AG20443 (cell line): Measurements from ENCODE around the gene BNC2.
A peak's percentile ranks its signal among the peaks of the same experiment; 100 is the strongest.

Experiments
- DNase-seq: peaks from one replicate; pipeline ENCODE4 v3.0.0; 2012; ENCODE audit warnings: low spot score, mixed read lengths

BNC2 gene

GRCh38 chr9:16869882-16870595 lies 431 bp downstream of the BNC2 start:
- peak; percentile 57 for DNase-seq

- no peak for DNase-seq
Observed at GRCh38 chr9:16869131-16869881, 1.2 kb downstream of the BNC2 start.

- DNase-seq, result no peak
Observed at GRCh38 chr9:16868701-16869100, 1.8 kb downstream of the BNC2 start.

- peak; percentile 40 for DNase-seq
Observed at GRCh38 chr9:16867576-16868311, 2.7 kb downstream of the BNC2 start.

GRCh38 chr9:16866587-16866986 lies 3.9 kb downstream of the BNC2 start:
- DNase-seq, result no peak

GRCh38 chr9:16864649-16865434 lies 5.6 kb downstream of the BNC2 start:
- peak; percentile 16 for DNase-seq

- no peak for DNase-seq
Observed at GRCh38 chr9:16848179-16848578, 22.3 kb downstream of the BNC2 start.

- no peak for DNase-seq
Observed at GRCh38 chr9:16846986-16847385, 23.5 kb downstream of the BNC2 start.

- no peak for DNase-seq
Observed at GRCh38 chr9:16846367-16846766, 24.1 kb downstream of the BNC2 start.

GRCh38 chr9:16834817-16835216 lies 35.7 kb downstream of the BNC2 start:
- DNase-seq, result no peak

- no peak for DNase-seq
Observed at GRCh38 chr9:16833296-16833835, 37.1 kb downstream of the BNC2 start.

- no peak for DNase-seq
Observed at GRCh38 chr9:16832101-16832500, 38.4 kb downstream of the BNC2 start.

- DNase-seq, result no peak
Observed at GRCh38 chr9:16830806-16831205, 39.7 kb downstream of the BNC2 start.

- peak; percentile 59 for DNase-seq
Observed at GRCh38 chr9:16828340-16829281, 41.9 kb downstream of the BNC2 start.

- peak; percentile 49 for DNase-seq
Observed at GRCh38 chr9:16825971-16826625, 44.4 kb downstream of the BNC2 start.

- no peak for DNase-seq
Observed at GRCh38 chr9:16825331-16825725, 45.1 kb downstream of the BNC2 start.

- DNase-seq, result no peak
Observed at GRCh38 chr9:16824545-16825330, 45.7 kb downstream of the BNC2 start.

- no peak for DNase-seq
Observed at GRCh38 chr9:16823906-16824305, 46.6 kb downstream of the BNC2 start.

- DNase-seq, result no peak
Observed at GRCh38 chr9:16821344-16821743, 49.1 kb downstream of the BNC2 start.
